Endodermal cell (in vitro differentiated cells): Measurements from ENCODE around the gene RAD9A. TPM values are rescaled to one million over a fixed set of nuclear protein-coding genes. Genes with fewer than 3 reads are reported as not detected.

ENCODE experiments used
- DNase-seq: peaks from one replicate; pipeline ENCODE4 v3.0.0-alpha.2; 2017
- H3K27ac ChIP-seq: 2 replicates; pipeline ENCODE4 v1.5.1; 2013; ENCODE audit warnings: mild to moderate bottlenecking, low read depth, low read length, moderate library complexity
- H3K27me3 ChIP-seq: 2 replicates; pipeline ENCODE4 v1.6.1; 2013; ENCODE audit warnings: mild to moderate bottlenecking, low read length, moderate library complexity; ENCODE audit not compliant: insufficient read depth, control insufficient read depth, poor library complexity, severe bottlenecking
- H3K36me3 ChIP-seq: 2 replicates; pipeline ENCODE4 v1.7.0; 2013; ENCODE audit warnings: mild to moderate bottlenecking, low read length, moderate library complexity; ENCODE audit not compliant: control insufficient read depth, insufficient read depth
- H3K4me1 ChIP-seq: one replicate; pipeline ENCODE4 v1.7.0; 2013; ENCODE audit warnings: low read length; ENCODE audit not compliant: control insufficient read depth, insufficient read depth
- H3K4me3 ChIP-seq: 2 replicates; pipeline ENCODE4 v1.5.1; 2013; ENCODE audit warnings: mild to moderate bottlenecking, low read length, moderate library complexity
- H3K9ac ChIP-seq: 2 replicates; pipeline ENCODE4 v1.6.1; 2013; ENCODE audit warnings: mild to moderate bottlenecking, low read length, moderate library complexity; ENCODE audit not compliant: poor library complexity, severe bottlenecking; ENCODE audit errors: extremely low read depth
- H3K9me3 ChIP-seq: 2 replicates; pipeline ENCODE4 v1.6.1; 2013; ENCODE audit warnings: mild to moderate bottlenecking, low read length, moderate library complexity; ENCODE audit not compliant: control insufficient read depth
- H3K27ac Mint-ChIP-seq: 2 replicates; pipeline ENCODE4 v1.8.0; 2020; ENCODE audit warnings: mixed read lengths
- H3K27me3 Mint-ChIP-seq: 2 replicates; pipeline ENCODE4 v1.8.0; 2021; ENCODE audit warnings: mild to moderate bottlenecking, mixed read lengths; ENCODE audit not compliant: insufficient read depth
- H3K36me3 Mint-ChIP-seq: 2 replicates; pipeline ENCODE4 v1.8.0; 2020; ENCODE audit warnings: low read depth, mixed read lengths
- H3K4me1 Mint-ChIP-seq: 2 replicates; pipeline ENCODE4 v1.8.0; 2020; ENCODE audit warnings: mixed read lengths
- H3K4me3 Mint-ChIP-seq: 2 replicates; pipeline ENCODE4 v1.8.0; 2020; ENCODE audit warnings: mild to moderate bottlenecking, moderate library complexity, mixed read lengths
- H3K9me3 Mint-ChIP-seq: 2 replicates; pipeline ENCODE4 v1.8.0; 2020; ENCODE audit warnings: mild to moderate bottlenecking, mixed read lengths
- WGBS, 2 experiments: methylation state at CpG; one replicate each; pipeline versions ENCODE4 v1.1.5 to v1.1.7; 2013; ENCODE audit warnings: missing lambda C conversion rate in 2 of 2, mixed read lengths in 1 of 2; ENCODE audit not compliant: insufficient coverage in 1 of 2, insufficient read length in 1 of 2; 5-methylcytosine and 5-hydroxymethylcytosine counted together
- total RNA-seq, 2 donors: library from RNA; stranded (reverse); fragmentation: NEBNext Ultra II Directional in 1 of 2; extraction: Animal tissue kit (Norgen Biotek cat#: 25700) in 1 of 2; gene quantifications; 2 replicates in 1 of 2; 3 replicates in 1 of 2; pipeline ENCODE4 v1.2.1, GENCODE V29; 2021
- TF ChIP-seq, protein P1 (sequence below): fragments of 200-600 bp; sonication (generic); conservative IDR thresholded peaks from 2 replicates; pipeline ENCODE4 v1.5.0; 2021; ENCODE audit warnings: antibody characterized with exemption, mild to moderate bottlenecking

RAD9A gene
- total RNA-seq, 2 donors from 2014 or later: 28.3 to 41.4 TPM

DNA sequence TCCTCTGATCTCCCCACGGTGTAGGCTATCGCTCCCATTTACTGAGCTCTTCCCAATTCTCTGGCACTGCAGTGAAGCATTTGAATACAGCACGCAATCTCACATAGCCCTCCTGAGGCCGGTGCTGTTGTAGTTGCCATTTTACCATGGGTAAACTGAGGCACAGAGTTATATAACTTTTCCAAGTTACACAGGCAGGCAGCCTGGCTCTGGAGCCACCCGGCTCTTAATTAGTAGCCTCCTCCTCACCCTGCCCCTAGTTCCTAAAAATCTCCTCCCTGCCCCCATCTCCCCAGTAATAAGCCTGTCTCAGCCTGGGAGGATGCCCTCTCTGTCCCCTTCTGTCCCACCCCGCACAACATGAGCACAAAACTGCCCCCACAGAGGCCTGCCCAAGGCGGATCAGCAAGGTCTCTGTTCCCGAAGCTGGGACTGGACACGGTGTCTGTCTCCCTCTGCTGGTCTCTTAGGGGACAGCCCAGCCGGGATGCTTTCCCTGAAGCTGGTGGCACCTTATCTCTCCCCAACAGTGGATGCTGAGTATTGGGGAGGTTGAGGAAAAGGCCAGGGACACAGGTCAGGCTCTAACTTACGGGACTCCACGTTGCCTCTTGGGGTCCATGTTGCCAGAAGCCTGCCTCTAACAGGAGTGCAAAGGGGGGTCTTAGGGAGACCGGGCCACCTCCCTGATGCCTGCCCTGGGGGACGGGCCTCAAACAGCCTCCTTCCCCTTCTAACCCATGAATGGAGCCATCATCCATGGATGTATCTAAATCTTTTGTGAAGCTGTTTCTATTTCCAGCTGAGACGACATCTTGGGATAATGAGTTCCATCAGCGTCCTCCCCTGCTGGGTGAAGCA is 9.3 kb upstream of the RAD9A start:
- Histone ChIP-seq H3K27ac (no peak overlapping the region), H3K27me3 (peaks cover 9% of the 10 kb centered on the region), H3K4me1 (no peaks in the 10 kb centered on the region), H3K9me3 (no peaks in the 10 kb centered on the region), H3K9ac (no peak overlapping the region), H3K4me3 (no peak overlapping the region), H3K36me3 (no peaks in the 10 kb centered on the region)
- H3K27me3 Mint-ChIP-seq: peaks cover 44% of the 10 kb centered on the region
- H3K4me3 Mint-ChIP-seq: no peak overlapping the region
- H3K27ac Mint-ChIP-seq: no peak overlapping the region
- 47 to 50% methylated on average over 15 to 16 of the region's 16 CpGs for WGBS, 2 experiments
- H3K4me1 Mint-ChIP-seq: peaks cover 10% of the 10 kb centered on the region
- H3K9me3 Mint-ChIP-seq: no peaks in the 10 kb centered on the region
- TF ChIP-seq, protein P1, sequence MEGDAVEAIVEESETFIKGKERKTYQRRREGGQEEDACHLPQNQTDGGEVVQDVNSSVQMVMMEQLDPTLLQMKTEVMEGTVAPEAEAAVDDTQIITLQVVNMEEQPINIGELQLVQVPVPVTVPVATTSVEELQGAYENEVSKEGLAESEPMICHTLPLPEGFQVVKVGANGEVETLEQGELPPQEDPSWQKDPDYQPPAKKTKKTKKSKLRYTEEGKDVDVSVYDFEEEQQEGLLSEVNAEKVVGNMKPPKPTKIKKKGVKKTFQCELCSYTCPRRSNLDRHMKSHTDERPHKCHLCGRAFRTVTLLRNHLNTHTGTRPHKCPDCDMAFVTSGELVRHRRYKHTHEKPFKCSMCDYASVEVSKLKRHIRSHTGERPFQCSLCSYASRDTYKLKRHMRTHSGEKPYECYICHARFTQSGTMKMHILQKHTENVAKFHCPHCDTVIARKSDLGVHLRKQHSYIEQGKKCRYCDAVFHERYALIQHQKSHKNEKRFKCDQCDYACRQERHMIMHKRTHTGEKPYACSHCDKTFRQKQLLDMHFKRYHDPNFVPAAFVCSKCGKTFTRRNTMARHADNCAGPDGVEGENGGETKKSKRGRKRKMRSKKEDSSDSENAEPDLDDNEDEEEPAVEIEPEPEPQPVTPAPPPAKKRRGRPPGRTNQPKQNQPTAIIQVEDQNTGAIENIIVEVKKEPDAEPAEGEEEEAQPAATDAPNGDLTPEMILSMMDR: peak; percentile 98
- no peaks in the 10 kb centered on the region for H3K36me3 Mint-ChIP-seq
- DNase-seq: peak; percentile 95

DNA sequence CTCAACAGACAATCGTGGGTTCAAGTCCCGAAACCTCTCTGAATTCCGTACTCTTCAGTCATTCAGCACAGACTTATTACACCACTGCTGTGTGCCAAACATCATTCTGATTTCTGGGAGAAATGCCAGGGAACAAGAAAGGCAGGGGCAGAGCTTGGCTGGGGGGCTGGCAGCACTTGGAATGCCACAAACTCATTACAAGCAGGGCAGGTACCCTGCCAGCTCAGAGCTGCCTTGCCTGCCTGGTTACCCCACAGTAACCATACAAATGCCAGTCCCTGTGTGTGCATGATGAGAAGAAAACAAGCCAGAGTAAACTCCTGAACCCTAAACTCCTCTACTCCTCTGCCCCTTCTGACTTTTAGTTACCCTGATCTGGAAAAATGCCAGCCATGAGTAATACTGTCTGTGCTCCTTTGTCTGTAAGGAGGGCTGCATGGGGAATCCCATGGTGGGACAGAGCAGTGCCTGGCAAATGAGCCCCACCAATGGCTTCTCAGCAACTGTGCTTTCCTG is 6.9 kb upstream of the RAD9A start:
- no peak for DNase-seq
- Mint-ChIP-seq H3K4me3 (no peak overlapping the region), H3K4me1 (peaks cover 20% of the 10 kb centered on the region), H3K9me3 (no peaks in the 10 kb centered on the region), H3K27me3 (peaks cover 30% of the 10 kb centered on the region), H3K27ac (no peak overlapping the region), H3K36me3 (no peaks in the 10 kb centered on the region)
- H3K4me3 ChIP-seq: no peak overlapping the region
- 89 to 100% methylated on average over 3 of the region's 3 CpGs for WGBS, 2 experiments
- no peaks in the 10 kb centered on the region for H3K4me1 ChIP-seq
- H3K9ac ChIP-seq: no peak overlapping the region
- no peak overlapping the region for H3K27ac ChIP-seq
- H3K27me3 ChIP-seq: peaks cover 9% of the 10 kb centered on the region
- no peaks in the 10 kb centered on the region for H3K36me3 ChIP-seq
- H3K9me3 ChIP-seq: no peaks in the 10 kb centered on the region
- TF ChIP-seq, protein P1: no peak

DNA sequence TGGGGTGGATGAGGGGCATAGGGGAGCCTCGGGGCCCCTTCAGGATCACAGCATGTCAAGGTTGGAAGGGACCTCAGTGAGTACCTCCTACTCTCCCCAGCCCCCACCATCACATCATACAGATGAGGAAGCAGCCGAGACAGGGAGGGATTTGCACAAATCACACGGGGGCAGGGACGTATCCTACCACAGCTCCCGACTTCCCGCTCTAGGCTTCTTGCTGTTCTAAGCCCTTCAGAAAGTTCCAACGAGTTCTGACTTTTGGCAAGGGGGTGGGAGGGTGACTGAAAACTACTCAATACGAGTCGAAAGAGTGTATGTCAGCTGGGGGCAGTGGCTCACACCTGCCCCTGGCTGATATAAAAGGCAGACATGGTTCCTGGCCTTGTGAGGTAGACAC is 4.7 kb upstream of the RAD9A start:
- Mint-ChIP-seq H3K27me3 (peaks cover 19% of the 10 kb centered on the region), H3K27ac (no peak overlapping the region), H3K9me3 (no peaks in the 10 kb centered on the region), H3K4me3 (no peak overlapping the region), H3K36me3 (no peaks in the 10 kb centered on the region), H3K4me1 (peaks cover 20% of the 10 kb centered on the region)
- DNase-seq: peak; percentile 58
- Histone ChIP-seq H3K27me3 (peaks cover 9% of the 10 kb centered on the region), H3K4me3 (no peak overlapping the region), H3K4me1 (no peaks in the 10 kb centered on the region), H3K9me3 (no peaks in the 10 kb centered on the region), H3K9ac (no peak overlapping the region), H3K36me3 (no peaks in the 10 kb centered on the region), H3K27ac (no peak overlapping the region)
- 53 to 61% methylated on average over 5 to 9 of the region's 9 CpGs for WGBS, 2 experiments
- TF ChIP-seq, protein P1: no peak
